Thyroid gland (tissue), 4 donors: ENCODE measurements around the gene SHF.

Source experiments
- POLR2A ChIP-seq, 2 donors: fragments of 450-650 bp; IDR thresholded peaks; one replicate each; pipeline ENCODE4 v1.6.1; 2017; ENCODE audit warnings: antibody characterized with exemption in 2 of 2, mild to moderate bottlenecking in 2 of 2, moderate library complexity in 1 of 2
- TF ChIP-seq, protein P1 (sequence below), 6 experiments: fragments of 200-600 bp in 3 of 6; fragments of 450-650 bp in 3 of 6; sonication (generic) in 3 of 6; IDR thresholded peaks; one replicate each; pipeline ENCODE4 v1.5.1; 2016 to 2019; ENCODE audit warnings: antibody characterized with exemption in 6 of 6, mild to moderate bottlenecking in 2 of 6, inconsistent platforms in 1 of 6, moderate library complexity in 1 of 6

DNA sequence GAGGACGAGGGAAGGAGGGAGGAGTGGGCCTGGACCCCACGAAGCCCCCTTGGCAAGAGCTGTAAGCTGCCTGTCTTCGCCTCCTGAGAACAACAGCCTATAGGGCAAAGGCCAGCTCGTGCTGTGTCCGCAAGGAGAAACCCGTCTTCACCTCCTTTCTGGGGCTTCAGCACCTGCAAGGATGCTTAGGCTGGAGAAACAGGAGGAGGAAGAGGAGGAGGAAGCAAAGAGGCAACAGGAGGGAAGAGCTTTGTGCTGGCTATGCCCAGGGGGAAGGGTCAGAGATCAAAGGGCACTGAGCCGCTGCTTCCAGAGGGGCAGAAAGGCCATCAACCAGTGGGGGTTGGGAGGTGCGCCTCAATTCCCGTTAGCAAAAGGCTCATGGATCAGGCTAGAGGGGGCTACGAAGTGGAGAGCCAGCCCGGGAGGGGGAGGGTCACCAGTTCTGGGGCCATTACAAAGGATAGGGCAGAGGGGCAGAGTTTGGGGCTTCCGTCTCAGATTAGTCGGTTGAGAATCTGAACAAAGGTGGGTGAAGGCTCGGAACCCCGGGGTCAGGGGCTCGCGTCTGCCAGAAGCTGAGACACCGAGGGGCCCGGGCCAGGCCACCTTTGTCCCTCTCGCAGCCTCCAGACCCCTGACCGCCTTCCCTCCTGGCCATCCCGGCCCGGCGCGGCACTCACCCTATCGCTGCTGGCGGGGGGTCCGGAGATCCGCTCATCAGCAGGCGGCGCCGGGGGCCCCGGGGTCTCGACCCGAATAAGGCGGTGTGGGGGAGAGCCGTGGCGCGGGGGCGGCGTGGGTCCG is 792 bp downstream of the SHF start:
- TF ChIP-seq, protein P1, sequence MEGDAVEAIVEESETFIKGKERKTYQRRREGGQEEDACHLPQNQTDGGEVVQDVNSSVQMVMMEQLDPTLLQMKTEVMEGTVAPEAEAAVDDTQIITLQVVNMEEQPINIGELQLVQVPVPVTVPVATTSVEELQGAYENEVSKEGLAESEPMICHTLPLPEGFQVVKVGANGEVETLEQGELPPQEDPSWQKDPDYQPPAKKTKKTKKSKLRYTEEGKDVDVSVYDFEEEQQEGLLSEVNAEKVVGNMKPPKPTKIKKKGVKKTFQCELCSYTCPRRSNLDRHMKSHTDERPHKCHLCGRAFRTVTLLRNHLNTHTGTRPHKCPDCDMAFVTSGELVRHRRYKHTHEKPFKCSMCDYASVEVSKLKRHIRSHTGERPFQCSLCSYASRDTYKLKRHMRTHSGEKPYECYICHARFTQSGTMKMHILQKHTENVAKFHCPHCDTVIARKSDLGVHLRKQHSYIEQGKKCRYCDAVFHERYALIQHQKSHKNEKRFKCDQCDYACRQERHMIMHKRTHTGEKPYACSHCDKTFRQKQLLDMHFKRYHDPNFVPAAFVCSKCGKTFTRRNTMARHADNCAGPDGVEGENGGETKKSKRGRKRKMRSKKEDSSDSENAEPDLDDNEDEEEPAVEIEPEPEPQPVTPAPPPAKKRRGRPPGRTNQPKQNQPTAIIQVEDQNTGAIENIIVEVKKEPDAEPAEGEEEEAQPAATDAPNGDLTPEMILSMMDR (IDR thresholded peaks at IDR 0.05): no peak
- TF ChIP-seq POLR2A (IDR thresholded peaks at IDR 0.05): no peak
